WTC11 (cell line): ENCODE results near the gene TBX2.

Experiments
- CREM ChIP-seq: sonication (generic); formaldehyde crosslinking; IDR thresholded peaks from 2 replicates; pipeline ENCODE4 v1.8.1; 2022; ENCODE audit warnings: mild to moderate bottlenecking, missing genetic modification reagents, moderate library complexity
- CTCF ChIP-seq: fragments of 200-600 bp; IDR thresholded peaks from 2 replicates; pipeline ENCODE4 v1.8.0; 2022; ENCODE audit warnings: antibody characterized with exemption
- E2F5 ChIP-seq: sonication (generic); formaldehyde crosslinking; IDR thresholded peaks from 2 replicates; pipeline ENCODE4 v1.8.1; 2022; ENCODE audit warnings: mild to moderate bottlenecking, moderate library complexity, missing genetic modification reagents
- MAX ChIP-seq: sonication (generic); formaldehyde crosslinking; IDR thresholded peaks from 2 replicates; pipeline ENCODE4 v1.8.0; 2022; ENCODE audit warnings: mild to moderate bottlenecking, missing genetic modification reagents
- MLX ChIP-seq: sonication (generic); formaldehyde crosslinking; IDR thresholded peaks from 2 replicates; pipeline ENCODE4 v1.8.1; 2023; ENCODE audit warnings: mild to moderate bottlenecking, missing genetic modification reagents, moderate library complexity
- MYBL2 ChIP-seq: sonication (generic); formaldehyde crosslinking; IDR thresholded peaks from 2 replicates; pipeline ENCODE4 v1.8.1; 2023; ENCODE audit warnings: mild to moderate bottlenecking, moderate library complexity, missing genetic modification reagents
- NR3C1 ChIP-seq: sonication (generic); formaldehyde crosslinking; conservative IDR thresholded peaks from 2 replicates; pipeline ENCODE4 v1.8.1; 2023; ENCODE audit warnings: low read depth, mild to moderate bottlenecking, missing genetic modification reagents
- SMAD3 ChIP-seq: sonication (generic); formaldehyde crosslinking; IDR thresholded peaks from 2 replicates; pipeline ENCODE4 v1.8.0; 2022; ENCODE audit warnings: missing genetic modification reagents, mild to moderate bottlenecking, borderline replicate concordance
- USF1 ChIP-seq: sonication (generic); formaldehyde crosslinking; IDR thresholded peaks from 2 replicates; pipeline ENCODE4 v1.8.0; 2022; ENCODE audit warnings: mild to moderate bottlenecking, missing genetic modification reagents
- ZNF532 ChIP-seq: fragments of 250-450 bp; sonication (Bioruptor Pico); IDR thresholded peaks from 2 replicates; pipeline ENCODE4 v1.9.0; 2021; ENCODE audit warnings: mild to moderate bottlenecking, borderline replicate concordance

- TF ChIP-seq CTCF (no peak), MAX (CRISPR knock-in tag) (no peak), MLX (CRISPR knock-in tag) (no peak), ZNF532 (CRISPR knock-in tag) (no peak), USF1 (CRISPR knock-in tag) (no peak), E2F5 (CRISPR knock-in tag) (no peak), SMAD3 (no peak), CREM (CRISPR knock-in tag) (no peak), MYBL2 (CRISPR knock-in tag) (no peak), NR3C1 (CRISPR knock-in tag) (no peak)
These were observed 14.7 kb downstream of the TBX2 start for GRCh38 chr17:61414141-61414935.
